Activated CD8-positive, alpha-beta memory T cell treated with anti-CD3 and anti-CD28 coated beads, Interleukin-2, amount 10 ng/mL, durations not matched to agents 7 days and 5 days (primary cell): ENCODE measurements around the gene PEX10. TPM values are rescaled to one million over a fixed set of nuclear protein-coding genes. Genes with fewer than 3 reads are reported as not detected.

ENCODE experiments used
- ATAC-seq: fragments of 150-1000 bp; cut with Tn5 transposase; one replicate; pipeline ENCODE4 v1.10.0; 2021; ENCODE audit warnings: moderate library complexity
- CTCF ChIA-PET: fragments of 350-600 bp; sonication (Branson Sonifier 250); formaldehyde crosslinking; loops from one replicate; lab custom pipeline; 2021; ENCODE audit warnings: antibody characterized with exemption; lab: Charles Lee
- DNase-seq: peaks from one replicate; pipeline ENCODE4 v3.0.0-alpha.2; 2020
- H3K27ac Mint-ChIP-seq: one replicate; pipeline ENCODE4 v1.8.0; 2021; ENCODE audit warnings: mild to moderate bottlenecking, mixed read lengths
- H3K27me3 Mint-ChIP-seq: one replicate; pipeline ENCODE4 v1.8.0; 2021; ENCODE audit warnings: mixed read lengths
- H3K36me3 Mint-ChIP-seq: one replicate; pipeline ENCODE4 v1.8.0; 2021; ENCODE audit warnings: mild to moderate bottlenecking, mixed read lengths
- H3K4me1 Mint-ChIP-seq: one replicate; pipeline ENCODE4 v1.8.0; 2021; ENCODE audit warnings: mixed read lengths
- H3K4me3 Mint-ChIP-seq: one replicate; pipeline ENCODE4 v1.8.0; 2021; ENCODE audit warnings: mild to moderate bottlenecking, moderate library complexity, mixed read lengths
- H3K9me3 Mint-ChIP-seq: one replicate; pipeline ENCODE4 v1.8.0; 2022; ENCODE audit warnings: low read depth, mixed read lengths
- total RNA-seq, 2 experiments: library from RNA; stranded (reverse); gene quantifications; one replicate each; pipeline ENCODE4 v1.2.3, GENCODE V29; 2021

PEX10 gene
- total RNA-seq, 2 experiments from 2014 or later = 8.7 to 12.3 TPM

DNA sequence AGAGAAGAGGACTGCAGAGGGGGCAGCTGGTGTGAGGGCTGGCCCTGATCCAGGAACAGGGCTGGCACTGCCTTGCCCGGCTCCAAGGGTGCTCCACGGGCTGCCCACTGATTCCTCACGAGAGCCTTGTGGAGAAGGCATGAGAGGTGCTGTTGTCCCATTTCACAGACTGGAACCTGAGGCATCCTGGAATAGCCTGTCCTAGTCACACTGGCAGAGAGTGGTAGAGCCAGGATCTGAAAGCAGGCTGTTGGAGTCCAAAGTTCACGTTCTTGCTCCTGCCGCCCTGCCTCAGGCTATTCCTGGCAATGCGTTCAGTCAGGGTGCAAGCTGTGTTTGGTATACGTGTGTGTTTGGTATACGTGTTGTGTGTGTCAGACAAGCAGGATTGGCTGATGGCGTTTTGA is 18.9 kb downstream of the PEX10 start:
- DNase-seq (no peak), ATAC-seq (no peak)
- Mint-ChIP-seq H3K36me3 (peaks cover 25% of the 10 kb centered on the region), H3K4me3 (peak overlapping the region; percentile 89), H3K27ac (no peak overlapping the region), H3K9me3 (no peaks in the 10 kb centered on the region), H3K4me1 (peaks cover 47% of the 10 kb centered on the region), H3K27me3 (no peaks in the 10 kb centered on the region)
- CTCF ChIA-PET = no interaction called here

DNA sequence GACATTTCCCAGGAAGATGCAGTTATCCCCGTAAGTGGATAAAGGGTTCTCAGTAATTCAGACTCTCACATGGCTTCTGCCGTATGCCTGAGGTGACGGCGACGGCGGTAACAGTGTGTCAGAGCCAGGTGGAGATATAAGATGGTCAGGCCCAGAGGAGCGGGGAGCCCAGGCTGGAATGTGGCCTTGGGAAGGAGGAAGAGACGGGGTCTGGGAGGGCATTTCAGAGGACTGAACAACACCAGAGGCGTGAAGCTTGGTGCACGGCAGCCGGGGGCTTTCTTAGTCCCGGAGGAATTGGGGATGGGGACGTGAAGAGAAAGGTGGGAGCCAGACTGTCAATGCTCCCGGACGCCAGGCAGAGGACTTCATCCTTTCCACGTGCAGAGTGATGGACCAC is 19.7 kb downstream of the PEX10 start:
- no peaks in the 10 kb centered on the region for H3K9me3 Mint-ChIP-seq
- no peak for DNase-seq
- CTCF ChIA-PET = interaction anchor here (1.6 to 4.2 kb wide), 2 partner anchors 18 to 198 kb away, joined by 3 to 41 read pairs; partner anchors contain the start of gene FAAP20
- ATAC-seq = no peak
- no peaks in the 10 kb centered on the region for H3K27me3 Mint-ChIP-seq
- H3K27ac Mint-ChIP-seq = peak overlapping the region; percentile 90
- H3K4me3 Mint-ChIP-seq = peak overlapping the region; percentile 89
- peaks cover 22% of the 10 kb centered on the region for H3K36me3 Mint-ChIP-seq
- H3K4me1 Mint-ChIP-seq = peaks cover 47% of the 10 kb centered on the region

DNA sequence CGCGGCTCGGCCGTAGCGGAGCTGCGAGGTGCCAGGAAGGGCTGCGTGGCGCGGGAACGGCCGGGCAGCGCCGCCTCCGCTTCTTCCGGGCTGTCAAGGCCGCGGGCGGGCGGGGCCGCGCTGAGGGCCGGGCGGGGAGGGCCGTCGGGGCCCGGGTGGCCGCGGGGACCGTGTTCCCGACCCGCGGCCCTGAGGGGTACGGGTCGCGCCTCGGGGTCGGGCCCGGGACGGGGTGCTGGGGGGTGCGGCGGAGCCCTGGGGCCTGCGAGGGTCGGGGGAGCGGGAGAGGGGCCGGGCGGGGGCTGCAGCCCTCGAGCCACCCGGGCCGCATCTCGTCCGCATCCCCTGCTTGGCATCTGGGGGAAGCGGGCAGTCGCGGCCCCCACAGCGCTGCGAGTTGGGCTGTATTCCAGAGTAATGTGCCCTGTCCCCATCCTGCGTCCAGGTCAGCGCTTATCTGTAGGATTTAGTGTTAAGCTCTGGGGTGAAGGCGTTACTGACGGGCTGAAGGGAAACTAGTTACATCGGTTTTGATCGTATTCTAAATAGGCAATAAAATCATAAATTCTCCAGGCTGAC is 20.3 kb downstream of the PEX10 start:
- DNase-seq = no peak
- H3K36me3 Mint-ChIP-seq = peaks cover 19% of the 10 kb centered on the region
- H3K4me3 Mint-ChIP-seq = peak overlapping the region; percentile 89
- H3K27ac Mint-ChIP-seq = peak overlapping the region; percentile 90
- H3K27me3 Mint-ChIP-seq = no peaks in the 10 kb centered on the region
- peaks cover 47% of the 10 kb centered on the region for H3K4me1 Mint-ChIP-seq
- CTCF ChIA-PET = interaction anchor here (0.6 to 4.2 kb wide), 19 partner anchors 9 to 510 kb away, joined by 3 to 41 read pairs (median 3); partner anchors contain the start of genes FAAP20, PANK4 and TNFRSF14
- no peak for ATAC-seq
- no peaks in the 10 kb centered on the region for H3K9me3 Mint-ChIP-seq

DNA sequence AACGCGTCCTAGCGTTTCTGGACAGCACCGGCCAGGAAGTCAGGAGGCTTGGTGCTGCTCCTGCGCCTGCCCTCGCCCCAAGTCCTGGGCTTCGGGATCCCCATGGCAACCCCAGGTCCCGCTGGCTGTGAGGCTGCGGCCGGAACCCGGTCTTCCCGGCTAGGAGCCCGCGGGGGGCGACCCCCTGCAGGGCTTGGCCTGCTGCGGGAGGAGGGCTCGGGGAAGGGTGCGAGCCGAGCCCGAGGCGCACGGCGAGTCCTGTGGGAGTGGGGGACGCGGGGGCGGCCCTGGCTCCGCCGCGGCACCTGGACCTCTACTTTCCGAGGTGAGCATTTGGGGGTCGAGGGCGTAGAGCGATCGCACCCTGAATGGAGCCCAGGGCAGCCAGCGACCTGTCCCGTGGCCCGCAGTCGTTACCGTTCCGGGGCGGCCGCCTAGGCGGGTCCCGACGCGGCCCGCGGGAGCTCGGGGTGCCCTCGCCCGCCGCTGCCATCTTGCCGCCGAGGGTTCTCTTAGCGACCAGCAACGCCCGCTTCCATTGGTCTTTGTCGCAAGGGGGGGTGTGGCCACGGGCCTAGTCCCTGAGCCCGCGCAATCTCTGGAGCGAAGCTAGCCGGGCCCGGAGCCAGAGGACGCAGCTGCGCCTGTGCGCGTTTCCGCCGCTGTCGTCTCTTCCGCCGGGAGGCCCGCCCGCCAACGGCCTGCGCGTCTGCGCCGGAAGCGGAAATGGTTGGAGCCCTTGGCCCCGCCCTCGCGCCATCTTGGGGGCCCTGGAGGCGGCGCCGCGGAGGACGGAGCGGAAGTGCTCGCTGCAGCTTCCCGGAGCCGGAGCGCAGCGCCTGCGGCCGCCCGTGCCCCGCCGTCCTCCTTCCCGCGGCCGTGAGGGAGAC is 21.1 kb downstream of the PEX10 start, which contains the start of the genes MORN1 and RER1:
TSS of gene MORN1 (minus strand) at position 514 of the 890 bp plus-strand sequence. CDS start at position 493, 21 bp downstream.
TSS of gene RER1 (plus strand) at position 801 of the 890 bp plus-strand sequence. CDS start 3,950 bp downstream, outside the sequence.
- CTCF ChIA-PET = interaction anchor here (0.6 to 4.2 kb wide), 19 partner anchors 8 to 509 kb away, joined by 3 to 41 read pairs (median 3); partner anchors contain the start of genes FAAP20, PANK4 and TNFRSF14
- H3K9me3 Mint-ChIP-seq = no peaks in the 10 kb centered on the region
- H3K27me3 Mint-ChIP-seq = no peaks in the 10 kb centered on the region
- DNase-seq (peak; percentile 99), ATAC-seq (peak; percentile 98)
- H3K4me1 Mint-ChIP-seq = peaks cover 43% of the 10 kb centered on the region
- H3K36me3 Mint-ChIP-seq = peaks cover 15% of the 10 kb centered on the region
- H3K27ac Mint-ChIP-seq = peak within 1 kb of the TSS; percentile 90
- H3K4me3 Mint-ChIP-seq = peak within 1 kb of the TSS; percentile 89

DNA sequence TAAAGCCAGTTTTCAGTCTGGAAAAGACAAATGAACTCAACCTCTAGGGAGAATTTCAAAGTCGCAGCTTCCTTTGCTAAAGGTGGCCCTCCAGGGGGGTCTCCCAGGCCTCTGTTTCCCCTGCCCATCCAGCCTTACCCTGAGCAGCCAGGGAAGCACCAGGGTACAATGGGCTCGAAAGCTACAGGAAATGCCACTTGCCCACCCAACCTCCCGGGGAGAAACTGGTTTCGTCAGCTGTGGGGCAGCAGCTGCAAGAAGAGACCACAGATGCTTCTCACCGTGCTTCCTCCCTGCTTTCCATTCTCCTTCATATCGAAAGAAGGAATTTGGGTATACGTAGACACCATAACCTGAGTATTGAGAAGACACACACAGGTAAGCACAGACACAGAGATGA is 22.7 kb downstream of the PEX10 start:
- Mint-ChIP-seq H3K36me3 (peaks cover 7% of the 10 kb centered on the region), H3K27me3 (no peaks in the 10 kb centered on the region), H3K9me3 (no peaks in the 10 kb centered on the region), H3K4me1 (peaks cover 34% of the 10 kb centered on the region), H3K27ac (no peak overlapping the region), H3K4me3 (peak overlapping the region; percentile 70)
- ATAC-seq = no peak
- DNase-seq = no peak
- CTCF ChIA-PET = interaction anchor here (0.7 to 4.2 kb wide), 4 partner anchors 8 to 250 kb away, joined by 3 to 41 read pairs (median 18); partner anchors contain the start of gene FAAP20

DNA sequence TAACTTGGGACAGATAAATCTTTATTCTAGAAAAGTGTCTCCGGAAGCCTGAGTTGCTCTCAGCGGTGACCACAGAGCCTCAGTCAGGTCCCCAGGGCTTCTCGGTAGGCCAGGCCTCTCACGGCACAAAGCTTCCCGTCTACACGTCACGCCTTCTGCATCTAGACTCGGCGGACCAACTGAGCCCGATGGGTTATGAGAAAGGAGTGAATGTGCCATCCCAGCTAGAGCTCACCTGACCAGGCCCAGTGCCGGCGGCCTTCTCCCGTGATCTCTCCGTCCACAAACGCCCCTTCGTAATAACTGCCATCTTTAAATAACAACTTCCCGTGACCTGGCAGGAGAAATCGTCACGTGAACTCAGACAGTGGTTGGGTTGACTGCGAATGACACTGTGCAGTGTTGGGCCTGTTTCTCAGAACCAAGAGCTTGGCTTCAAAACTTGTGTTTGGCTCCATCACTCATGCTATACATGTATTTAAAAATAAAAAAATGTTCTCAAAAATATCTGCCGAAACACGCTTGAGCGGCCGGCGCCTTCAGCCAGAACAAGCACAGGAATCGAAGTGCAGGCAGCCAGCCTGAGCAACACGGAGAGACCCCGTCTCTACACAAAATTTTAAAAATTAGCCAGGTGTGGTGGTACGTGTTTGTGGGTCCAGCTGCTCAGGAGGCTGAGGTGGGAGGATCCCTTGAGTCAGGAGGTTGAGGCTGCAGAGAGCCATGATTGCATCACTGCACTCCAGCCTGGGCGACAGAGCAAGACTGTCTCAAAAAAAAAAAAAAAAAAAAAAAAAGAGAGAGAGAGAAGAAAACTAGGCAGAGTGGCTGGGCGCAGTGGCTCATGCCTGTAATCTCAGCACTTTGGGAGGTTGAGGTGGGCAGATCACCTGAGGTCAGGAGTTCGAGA is 24.1 kb downstream of the PEX10 start:
- peaks cover 22% of the 10 kb centered on the region for H3K4me1 Mint-ChIP-seq
- H3K4me3 Mint-ChIP-seq = no peak overlapping the region
- CTCF ChIA-PET = interaction anchor here (0.5 to 3.3 kb wide), 3 partner anchors 7 to 193 kb away, joined by 3 to 33 read pairs (median 10); partner anchors contain the start of gene FAAP20
- no peaks in the 10 kb centered on the region for H3K9me3 Mint-ChIP-seq
- DNase-seq (no peak), ATAC-seq (no peak)
- H3K27me3 Mint-ChIP-seq = no peaks in the 10 kb centered on the region
- no peak overlapping the region for H3K27ac Mint-ChIP-seq
- peaks cover 6% of the 10 kb centered on the region for H3K36me3 Mint-ChIP-seq

DNA sequence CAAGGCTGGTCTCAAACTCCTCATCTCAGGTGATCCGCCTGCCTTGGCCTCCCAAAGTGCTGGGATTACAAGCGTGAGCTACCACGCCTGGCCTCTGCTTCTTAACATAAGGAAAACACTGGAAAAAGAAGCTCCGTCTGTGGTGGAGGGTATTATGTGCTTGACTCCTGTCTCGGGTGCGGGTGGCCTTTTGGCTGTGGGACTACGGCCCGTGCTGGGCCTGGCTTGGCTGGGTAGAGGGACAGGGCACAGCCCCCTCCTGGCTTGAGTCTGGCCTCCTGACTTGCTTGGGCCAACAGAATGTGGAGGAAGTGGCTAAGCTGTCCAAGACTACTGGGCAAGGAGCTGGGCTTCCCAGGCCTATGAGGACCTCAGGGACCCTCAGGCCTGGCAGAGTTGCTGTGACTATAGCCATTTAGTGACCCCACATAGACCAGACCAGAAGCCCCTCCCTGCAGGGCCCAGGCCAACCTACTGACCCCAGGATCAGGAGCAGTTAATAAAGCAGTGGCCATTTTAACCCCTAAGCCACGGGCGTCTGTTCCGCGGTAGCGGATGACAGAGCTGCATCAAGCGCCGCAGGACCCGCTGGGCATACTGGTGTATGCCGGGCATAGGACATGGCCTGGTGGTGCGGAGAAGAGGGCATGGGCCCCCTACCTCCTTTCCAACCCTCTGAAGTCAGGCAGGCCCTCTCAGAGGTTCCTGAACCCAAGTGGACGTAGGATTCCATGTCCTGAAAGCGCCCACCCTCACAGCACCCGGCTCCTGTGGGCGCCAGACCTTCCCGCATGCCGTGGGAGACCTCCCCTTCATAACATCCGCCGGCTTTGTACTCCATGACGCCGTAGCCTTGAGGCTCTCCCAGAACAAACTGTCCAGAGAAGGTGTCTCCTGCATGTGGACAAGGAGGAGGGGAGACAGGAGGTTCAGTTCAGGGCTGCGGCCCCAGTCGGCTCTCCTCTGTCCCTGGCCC is 25.4 kb downstream of the PEX10 start:
- Mint-ChIP-seq H3K4me3 (no peak overlapping the region), H3K4me1 (peaks cover 11% of the 10 kb centered on the region), H3K9me3 (no peaks in the 10 kb centered on the region), H3K36me3 (no peaks in the 10 kb centered on the region), H3K27me3 (no peaks in the 10 kb centered on the region), H3K27ac (no peak overlapping the region)
- ATAC-seq (no peak), DNase-seq (no peak)
- CTCF ChIA-PET = interaction anchor here (0.9 to 1.7 kb wide), 2 partner anchors 192 kb away, joined by 5 to 10 read pairs; partner anchors contain the start of gene FAAP20

DNA sequence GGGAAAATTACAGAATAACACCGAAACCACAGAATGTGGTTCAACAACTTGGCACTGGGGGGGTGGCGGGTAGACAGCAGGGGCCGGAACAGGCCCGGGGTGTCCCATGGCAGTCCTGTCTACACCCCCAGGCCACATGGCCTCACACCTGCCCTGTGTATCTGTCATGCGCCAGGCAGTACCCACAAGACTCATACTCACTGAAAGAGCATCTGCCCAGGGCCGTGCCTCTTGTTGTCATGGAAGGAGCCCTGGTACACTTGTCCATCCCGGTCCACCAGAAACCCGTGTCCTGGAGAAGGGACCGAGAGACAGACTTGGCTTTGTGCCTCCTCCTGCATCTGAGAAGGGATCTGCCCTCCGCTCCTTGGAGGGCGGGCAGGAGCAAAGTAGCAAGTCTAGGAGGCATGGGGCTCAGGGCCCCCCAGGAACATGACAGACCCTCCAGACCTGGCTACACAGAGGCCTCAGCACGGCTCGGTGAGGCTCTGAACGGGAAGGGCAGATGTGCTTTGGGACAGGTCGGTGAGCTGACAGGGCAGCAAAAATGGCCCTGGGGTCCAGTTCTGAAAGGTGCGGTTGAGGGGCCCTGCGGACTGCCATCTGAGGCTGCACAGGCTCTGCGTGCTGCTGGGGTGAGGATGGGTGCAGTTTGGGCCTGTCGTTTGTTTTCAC is 26.6 kb downstream of the PEX10 start:
- Mint-ChIP-seq H3K36me3 (no peaks in the 10 kb centered on the region), H3K9me3 (no peaks in the 10 kb centered on the region), H3K4me3 (no peak overlapping the region), H3K27ac (no peak overlapping the region), H3K4me1 (peaks cover 10% of the 10 kb centered on the region), H3K27me3 (no peaks in the 10 kb centered on the region)
- CTCF ChIA-PET = interaction anchor here (0.9 to 1.5 kb wide), 3 partner anchors 15 to 191 kb away, joined by 3 to 5 read pairs (median 3); partner anchors contain the start of gene FAAP20
- ATAC-seq (no peak), DNase-seq (no peak)

DNA sequence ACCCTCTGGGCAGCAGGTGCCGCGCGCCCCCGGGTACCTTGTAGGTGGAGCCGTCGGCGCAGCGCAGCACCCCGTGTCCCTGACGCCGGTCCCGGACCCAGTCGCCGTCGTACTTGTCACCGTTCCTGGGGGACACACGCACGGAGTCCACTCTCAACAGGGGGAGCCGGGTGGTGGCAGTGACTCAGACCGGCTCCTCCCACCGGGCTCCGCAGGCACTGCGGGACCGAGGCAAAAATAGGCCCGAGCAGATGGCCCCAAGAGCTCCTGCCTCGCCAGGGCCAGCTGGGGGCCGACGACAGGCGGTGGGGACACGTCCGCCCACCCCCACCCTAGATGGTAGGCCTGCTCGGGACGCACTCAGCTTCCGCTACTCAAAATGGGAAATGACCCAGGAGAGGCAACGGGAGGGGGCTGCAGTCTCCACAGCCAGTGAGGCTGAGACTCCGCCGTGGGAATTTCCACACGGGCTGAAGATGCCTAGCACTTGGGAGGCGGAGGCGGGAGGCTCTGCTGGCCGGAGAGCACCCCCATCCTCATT is 27.4 kb downstream of the PEX10 start:
- Mint-ChIP-seq H3K9me3 (no peaks in the 10 kb centered on the region), H3K4me3 (no peak overlapping the region), H3K36me3 (no peaks in the 10 kb centered on the region), H3K27me3 (no peaks in the 10 kb centered on the region), H3K27ac (no peak overlapping the region), H3K4me1 (peaks cover 5% of the 10 kb centered on the region)
- CTCF ChIA-PET = interaction anchor here (1.1 to 7.1 kb wide), 3 partner anchors 15 to 188 kb away, joined by 3 to 217 read pairs (median 3); partner anchors contain the start of gene FAAP20
- no peak for ATAC-seq
- DNase-seq = no peak

DNA sequence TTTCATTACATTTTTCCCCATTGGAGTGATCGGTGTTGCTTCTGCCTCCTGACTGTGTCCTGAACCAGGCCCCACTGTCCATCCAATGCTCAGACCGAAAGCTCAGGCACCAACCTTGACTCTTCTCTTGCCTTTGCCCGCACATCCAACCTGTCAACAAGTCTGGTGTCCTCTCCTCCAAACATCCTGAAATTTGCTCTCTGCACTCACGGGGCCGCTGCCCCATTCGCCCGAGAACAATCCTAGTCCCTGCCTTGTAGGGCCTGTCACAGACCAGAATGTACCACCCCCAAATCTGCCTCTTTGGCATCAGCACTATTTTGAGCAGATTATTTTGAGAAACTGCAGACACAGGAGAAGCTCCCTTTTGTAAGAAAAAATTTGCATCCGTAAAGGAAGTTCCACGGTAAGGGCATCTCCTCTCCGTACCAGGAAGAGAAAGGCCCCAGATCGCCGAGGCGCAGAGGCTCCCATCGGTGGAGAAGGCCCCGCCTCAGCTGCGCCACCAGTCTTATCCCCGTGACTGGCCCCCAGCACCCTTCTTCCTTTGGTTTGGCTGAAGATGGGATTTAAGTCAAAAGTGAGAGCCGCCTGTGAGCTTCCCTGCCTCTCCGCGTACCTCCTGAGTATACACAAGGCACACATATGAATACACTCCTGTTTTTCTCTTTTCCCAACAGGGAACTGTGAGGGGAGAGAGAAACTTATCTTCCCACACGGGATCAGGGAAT is 28.1 kb downstream of the PEX10 start:
- Mint-ChIP-seq H3K36me3 (no peaks in the 10 kb centered on the region), H3K27me3 (no peaks in the 10 kb centered on the region), H3K27ac (no peak overlapping the region), H3K9me3 (no peaks in the 10 kb centered on the region), H3K4me1 (peaks cover 2% of the 10 kb centered on the region), H3K4me3 (no peak overlapping the region)
- ATAC-seq (no peak), DNase-seq (no peak)
- CTCF ChIA-PET = interaction anchor here (0.7 to 7.1 kb wide), 5 partner anchors 14 to 187 kb away, joined by 3 to 217 read pairs (median 3); partner anchors contain the start of gene FAAP20
